Activated CD4-positive, CD25-positive, alpha-beta regulatory T cell treated with anti-CD3 and anti-CD28 coated beads, Interleukin-2, amount 50 U/mL, for 16 hours (primary cell): ENCODE data around the gene DCC.

Experiments
- DNase-seq: peaks from one replicate; pipeline ENCODE4 v3.0.0-alpha.2; 2020; ENCODE audit warnings: low read depth, low spot score

Gene DCC

DNA sequence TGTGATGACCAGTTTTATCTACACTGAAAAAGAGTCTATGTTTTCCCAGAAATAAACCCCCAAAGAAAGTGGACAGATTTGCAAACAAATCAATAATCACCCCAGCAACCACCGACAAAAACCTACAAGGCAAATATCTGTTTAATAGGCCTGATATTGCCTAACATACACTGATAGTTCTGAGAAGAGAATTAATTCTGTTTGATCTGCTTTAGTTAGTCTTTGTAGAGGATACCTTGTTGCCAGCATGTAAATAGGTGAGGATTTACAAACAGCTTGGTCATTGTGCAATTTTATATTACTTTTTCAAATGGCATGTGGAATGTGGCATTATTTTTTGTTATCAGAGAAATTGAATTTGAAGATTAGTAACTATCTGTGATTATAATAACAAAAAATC is 86.5 kb downstream of the DCC start:
- no peak for DNase-seq

DNA sequence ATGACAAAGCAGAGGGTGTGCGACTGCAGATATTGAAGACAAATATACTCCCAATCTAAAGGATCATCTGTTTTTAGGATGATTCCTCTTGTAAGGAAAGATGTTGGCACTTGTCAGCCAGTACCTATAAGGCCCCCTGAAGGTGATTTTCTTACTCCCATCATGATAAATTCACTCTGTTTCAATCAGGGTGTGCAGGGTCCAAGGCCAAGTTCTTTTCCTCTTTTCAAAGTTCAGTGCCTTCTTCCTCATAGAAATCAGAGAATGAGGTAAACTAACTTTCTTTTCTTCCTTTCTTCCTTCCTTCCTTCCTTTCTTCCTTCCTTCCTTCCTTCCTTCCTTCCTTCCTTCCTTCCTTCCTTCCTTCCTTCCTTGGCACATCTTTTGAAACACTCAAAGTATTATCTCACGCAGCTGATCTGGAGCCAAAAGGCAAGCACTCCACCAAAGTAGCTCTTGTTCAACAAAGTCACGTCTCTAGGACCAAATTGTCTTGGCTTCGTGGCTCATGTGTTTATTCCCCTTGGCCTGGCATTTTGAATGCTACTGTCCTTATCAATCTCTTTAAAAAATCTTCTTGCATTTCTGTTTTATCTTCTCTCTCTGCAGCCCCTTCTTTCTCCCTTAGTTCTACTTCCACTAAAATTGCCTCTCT is 87.7 kb downstream of the DCC start:
- no peak for DNase-seq

GRCh38 chr18:52431683-52432082 is 91.7 kb downstream of the DCC start:
- no peak for DNase-seq

GRCh38 chr18:52433797-52434196 is 93.8 kb downstream of the DCC start:
- no peak for DNase-seq

GRCh38 chr18:52435301-52435700 is 95.3 kb downstream of the DCC start:
- no peak for DNase-seq

- DNase-seq = no peak
Measured at GRCh38 chr18:52437161-52437560, 97.2 kb downstream of the DCC start.

DNA sequence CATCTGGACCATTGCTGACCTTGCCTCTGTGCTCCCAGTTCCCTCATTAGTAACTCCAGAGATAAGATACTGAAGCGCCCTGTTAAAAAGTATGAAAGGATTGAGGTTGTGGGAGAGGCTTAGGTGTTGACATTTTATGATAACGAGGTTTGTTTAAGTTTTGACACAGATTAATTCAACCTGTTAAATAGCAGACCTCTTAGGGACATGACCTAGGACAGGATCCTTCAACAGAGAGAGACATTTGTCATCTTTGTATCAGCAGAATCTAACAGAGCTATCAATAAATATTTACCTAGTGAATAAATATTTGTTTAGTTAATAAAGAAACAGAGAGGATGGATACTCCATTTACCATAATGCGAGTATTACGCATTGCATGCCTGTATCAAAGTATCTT is 99.5 kb downstream of the DCC start:
- no peak for DNase-seq

GRCh38 chr18:52441794-52442193 is 101.8 kb downstream of the DCC start:
- DNase-seq = no peak

GRCh38 chr18:52442686-52443085 is 102.7 kb downstream of the DCC start:
- DNase-seq = no peak

DNA sequence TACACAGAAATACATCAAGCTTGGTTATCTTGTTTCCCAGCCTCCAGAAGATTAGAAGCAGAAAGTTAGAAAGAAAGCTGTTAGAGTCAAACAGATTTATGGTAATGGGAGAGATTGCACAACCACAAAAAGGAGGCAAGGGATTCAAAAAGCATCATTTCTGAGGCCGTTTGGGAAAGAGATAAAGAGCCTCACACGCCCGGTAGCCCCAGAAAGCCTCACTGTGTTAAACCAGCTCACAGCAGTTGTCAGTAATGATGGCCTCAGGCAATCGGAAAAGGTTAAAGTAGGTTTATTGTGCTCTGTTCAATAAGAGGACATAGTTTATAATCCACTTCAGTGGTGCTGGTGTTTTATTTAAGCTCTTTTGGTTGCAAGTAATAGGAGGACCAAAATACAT is 111.3 kb downstream of the DCC start:
- no peak for DNase-seq

DNA sequence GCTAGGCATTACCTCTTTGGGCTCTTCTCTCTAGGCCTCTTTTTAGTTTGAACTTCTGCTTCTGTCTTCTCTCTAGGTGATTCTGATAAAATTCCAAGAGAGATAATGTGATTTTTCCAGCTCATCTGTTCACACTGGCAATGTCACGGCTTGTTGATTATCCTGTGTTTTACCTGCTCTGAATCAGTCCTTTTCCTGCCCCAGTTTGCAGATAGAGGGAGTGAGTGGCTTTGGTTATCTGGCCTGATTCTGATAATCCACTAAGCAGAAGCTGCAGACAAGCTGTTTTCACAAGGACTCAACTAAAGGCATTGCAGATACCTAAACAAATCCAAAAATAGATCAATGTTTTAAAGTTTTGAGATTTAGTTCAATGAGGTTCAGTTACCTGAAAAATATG is 111.9 kb downstream of the DCC start:
- no peak for DNase-seq

DNA sequence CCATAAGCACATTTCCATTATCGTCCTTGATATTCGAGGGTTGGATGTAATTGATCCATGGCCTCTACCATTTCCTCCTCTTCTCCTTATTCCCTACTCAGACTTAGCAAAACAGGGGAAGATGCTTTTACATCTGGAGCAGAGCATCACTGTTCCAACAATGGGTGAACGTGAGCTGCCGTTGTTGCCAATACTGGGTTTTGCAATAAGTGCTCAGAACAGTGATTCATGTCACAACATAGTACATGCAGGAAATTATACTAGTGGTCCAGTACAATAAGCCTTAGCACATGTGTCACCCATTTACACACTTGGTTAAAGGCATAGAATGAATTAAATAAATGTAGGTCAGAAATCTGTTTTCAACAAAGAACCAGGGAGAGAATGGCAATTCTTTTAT is 112.4 kb downstream of the DCC start:
- no peak for DNase-seq

DNA sequence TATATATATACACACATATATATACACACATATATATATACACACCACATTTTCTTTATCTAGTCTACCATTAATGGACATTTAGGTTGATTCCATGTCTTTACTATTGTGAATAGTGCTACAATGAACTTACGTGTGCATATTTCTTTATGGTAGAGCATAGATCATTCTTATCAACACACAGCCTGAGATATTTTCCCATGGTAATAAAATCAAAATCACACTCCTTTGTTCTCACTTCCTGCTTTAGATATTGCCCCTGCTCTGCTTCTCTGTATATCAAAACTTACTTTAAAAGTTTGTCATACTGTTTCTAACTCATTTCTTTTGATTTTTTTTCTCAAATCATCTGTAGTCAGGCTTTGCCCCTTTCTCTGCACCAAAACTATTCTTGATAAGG is 119.9 kb downstream of the DCC start:
- DNase-seq = no peak

DNA sequence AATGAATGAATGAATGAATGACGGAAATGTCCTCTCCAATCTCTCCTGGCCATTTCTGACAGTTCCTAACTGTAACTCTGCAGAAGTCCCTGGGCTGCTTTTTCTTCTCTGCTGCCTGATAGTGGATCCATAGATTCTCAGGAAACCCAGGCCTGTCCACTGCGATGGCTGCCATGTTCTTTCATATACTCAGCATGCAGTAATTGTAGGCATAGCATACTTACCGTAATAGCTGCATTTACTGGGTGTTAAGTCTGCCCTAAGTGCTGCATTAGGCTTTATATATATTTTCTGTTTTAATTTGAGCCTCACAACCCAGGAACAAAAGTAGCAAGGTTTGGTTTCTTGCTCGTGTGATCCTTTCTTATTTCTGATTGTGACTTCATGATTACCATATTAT is 122.9 kb downstream of the DCC start:
- DNase-seq = no peak

DNA sequence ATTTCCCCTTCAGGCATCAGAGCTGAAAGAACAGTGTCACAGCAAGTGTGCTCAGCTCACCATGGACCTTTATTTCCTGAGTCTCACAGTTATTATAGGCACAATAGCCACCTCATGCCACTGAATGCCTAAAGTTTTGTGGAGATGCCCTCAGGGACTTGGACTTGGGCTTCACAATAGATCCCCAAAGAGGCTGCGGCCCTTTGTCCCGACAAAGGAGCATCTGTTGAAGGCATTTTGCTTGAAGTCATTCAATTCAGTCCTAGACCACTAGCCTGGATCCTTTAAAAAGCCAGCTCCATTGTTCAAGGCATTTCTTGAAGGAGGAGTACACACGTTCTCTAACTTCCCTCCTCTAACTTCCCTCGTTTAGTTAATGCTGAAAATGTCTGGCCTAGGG is 125.4 kb downstream of the DCC start:
- DNase-seq = no peak

- DNase-seq = no peak
Measured at GRCh38 chr18:52468496-52468895, 128.5 kb downstream of the DCC start.

- no peak for DNase-seq
Measured at GRCh38 chr18:52475325-52475724, 135.3 kb downstream of the DCC start.

GRCh38 chr18:52481116-52481515 is 141.1 kb downstream of the DCC start:
- no peak for DNase-seq

DNA sequence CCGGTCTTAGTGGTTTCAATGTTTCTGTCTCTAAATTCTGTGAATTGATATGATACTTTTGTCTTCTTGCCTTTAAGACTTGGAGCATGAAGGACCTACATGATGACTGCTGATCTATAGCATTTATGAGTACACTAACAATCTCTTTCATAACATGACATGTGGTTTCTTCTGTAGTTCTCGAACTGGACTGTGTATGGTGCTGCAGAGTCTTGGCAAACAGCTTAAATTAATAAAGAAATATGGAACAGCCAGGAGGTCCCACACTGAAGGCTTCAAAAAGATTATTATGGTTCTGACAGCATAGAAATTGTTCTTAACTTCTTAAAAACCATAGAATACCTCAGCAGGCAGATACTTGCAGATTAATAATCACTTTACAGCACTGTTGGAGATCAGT is 145.0 kb downstream of the DCC start:
- no peak for DNase-seq

DNA sequence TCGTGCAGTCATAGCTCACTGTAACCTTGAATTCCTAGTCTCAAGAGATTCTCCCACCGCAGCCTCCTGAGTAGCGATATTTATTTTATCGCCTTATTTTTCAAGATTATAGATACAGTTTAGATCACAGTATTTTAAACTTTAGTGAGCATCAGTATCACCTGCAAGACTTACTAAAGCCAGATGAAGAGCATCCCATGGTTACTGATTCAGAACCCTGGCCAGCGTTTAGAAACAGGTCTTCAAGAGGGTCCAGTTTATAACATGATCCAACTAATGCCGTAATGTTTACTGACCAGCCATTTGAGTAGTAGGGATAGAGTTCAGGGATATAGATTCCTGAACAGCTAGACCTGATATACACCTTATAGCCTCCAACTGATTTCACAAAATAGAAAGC is 146.1 kb downstream of the DCC start:
- no peak for DNase-seq

DNA sequence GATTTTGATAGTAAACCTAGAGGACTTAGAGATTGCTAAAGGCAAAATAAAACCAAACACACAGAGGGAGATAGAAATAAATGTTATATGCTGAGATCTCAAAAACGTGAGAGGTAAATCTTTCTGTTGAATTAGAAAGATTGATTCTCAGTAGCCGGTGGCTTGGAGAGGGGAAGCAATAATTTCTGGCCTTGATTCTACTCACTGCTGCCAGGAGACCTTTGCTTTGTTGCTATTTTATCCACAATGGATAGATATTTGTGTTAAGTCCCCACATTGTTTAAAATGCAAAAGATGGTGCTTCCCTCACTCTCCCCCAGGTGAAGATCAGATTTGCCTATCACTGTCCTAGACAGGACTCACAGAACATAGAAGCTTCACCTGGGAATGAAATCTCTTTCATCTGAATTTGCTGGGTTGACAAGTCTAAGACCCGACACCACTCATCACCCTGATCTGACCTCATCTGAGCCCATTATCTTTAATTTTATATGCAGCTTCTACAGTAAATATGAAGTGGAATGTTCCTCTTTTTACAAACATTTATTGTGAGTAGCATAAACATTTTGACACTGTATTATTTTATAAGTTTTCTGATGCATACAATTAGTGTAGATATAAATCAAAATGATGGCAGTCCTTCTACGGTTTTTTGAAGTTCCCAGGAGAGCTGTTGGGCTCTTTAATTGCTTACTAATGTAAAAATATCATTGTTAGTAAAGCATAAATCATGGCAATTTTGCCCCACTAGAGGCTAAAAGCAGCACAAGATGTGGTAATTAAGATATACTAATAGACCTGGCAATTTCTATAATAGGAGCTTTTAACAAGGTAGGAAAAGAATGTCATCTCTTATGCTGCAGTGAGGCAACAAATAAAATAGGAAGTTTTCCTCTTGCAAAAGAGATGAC is 149.7 kb downstream of the DCC start:
- no peak for DNase-seq

- no peak for DNase-seq
Measured at GRCh38 chr18:52496426-52496825, 156.4 kb downstream of the DCC start.

DNA sequence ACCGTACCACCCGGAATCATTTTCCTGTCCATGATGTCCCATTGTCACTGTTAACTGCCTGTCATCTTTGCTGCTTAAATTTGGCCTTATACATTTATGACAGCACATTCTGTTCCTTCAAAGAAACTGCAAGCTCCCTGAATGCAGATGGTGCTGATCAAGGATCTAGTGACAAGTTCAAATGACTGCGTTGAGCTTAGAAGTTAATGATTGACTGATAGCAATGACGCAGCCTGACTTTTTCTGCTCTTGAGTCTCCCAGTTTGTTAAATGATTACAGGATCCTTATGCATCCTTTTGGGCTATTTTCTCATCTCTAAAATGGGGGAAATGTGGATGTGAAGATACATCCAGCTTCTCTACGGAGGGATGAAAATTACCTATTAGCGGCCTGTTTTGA is 159.0 kb downstream of the DCC start:
- DNase-seq = no peak
